GM19438 (cell line): ENCODE data around the gene EPHB1.
A peak's percentile ranks its signal among the peaks of the same experiment; 100 is the strongest.
"Not testable (repeated sequence)": the region's sequence is repeated elsewhere in the genome, so short reads cannot be mapped to it uniquely, and the experiment has no call there.

ENCODE experiments used
- ATAC-seq: cut with Tn5 transposase; IDR thresholded peaks from one replicate; pipeline ENCODE4 v1.9.1; 2021; ENCODE audit warnings: low read depth; ENCODE audit not compliant: unreplicated experiment

Gene EPHB1

GRCh38 chr3:134985864-134986715, 191.0 kb downstream of the EPHB1 start:
- no peak for ATAC-seq

- no peak for ATAC-seq
Measured at GRCh38 chr3:134988666-134989065, 193.6 kb downstream of the EPHB1 start.

GRCh38 chr3:134991003-134991402, 195.9 kb downstream of the EPHB1 start:
- ATAC-seq, result no peak

- ATAC-seq, result no peak
Measured at GRCh38 chr3:134991472-134992010, 196.5 kb downstream of the EPHB1 start.

GRCh38 chr3:134992180-134992579, 197.1 kb downstream of the EPHB1 start:
- ATAC-seq, result no peak

- no peak for ATAC-seq
Measured at GRCh38 chr3:134992586-134992985, 197.5 kb downstream of the EPHB1 start.

GRCh38 chr3:134993011-134993410, 198.0 kb downstream of the EPHB1 start:
- ATAC-seq, result no peak

- ATAC-seq, result no peak
Measured at GRCh38 chr3:134998158-134998557, 203.1 kb downstream of the EPHB1 start.

- peak; percentile 85 for ATAC-seq
Measured at GRCh38 chr3:134998855-134999254, 203.8 kb downstream of the EPHB1 start.

- no peak for ATAC-seq
Measured at GRCh38 chr3:135000465-135000864, 205.4 kb downstream of the EPHB1 start.

GRCh38 chr3:135005616-135006015, 210.6 kb downstream of the EPHB1 start:
- ATAC-seq, result not testable (repeated sequence)

GRCh38 chr3:135007607-135008006, 212.5 kb downstream of the EPHB1 start:
- ATAC-seq, result no peak

GRCh38 chr3:135008326-135008725, 213.3 kb downstream of the EPHB1 start:
- no peak for ATAC-seq

- no peak for ATAC-seq
Measured at GRCh38 chr3:135009014-135009413, 214.0 kb downstream of the EPHB1 start.

- no peak for ATAC-seq
Measured at GRCh38 chr3:135012101-135012500, 217.0 kb downstream of the EPHB1 start.

- no peak for ATAC-seq
Measured at GRCh38 chr3:135013206-135013605, 218.1 kb downstream of the EPHB1 start.

- ATAC-seq, result no peak
Measured at GRCh38 chr3:135014566-135014965, 219.5 kb downstream of the EPHB1 start.

- no peak for ATAC-seq
Measured at GRCh38 chr3:135017003-135017893, 222.2 kb downstream of the EPHB1 start.

- no peak for ATAC-seq
Measured at GRCh38 chr3:135018149-135018923, 223.3 kb downstream of the EPHB1 start.

- no peak for ATAC-seq
Measured at GRCh38 chr3:135020181-135020580, 225.1 kb downstream of the EPHB1 start.
